Transverse colon (tissue), 4 donors: ENCODE data around the gene UBA52. TPM values are rescaled to one million over a fixed set of nuclear protein-coding genes. Genes with fewer than 3 reads are reported as not detected.

Experiments
- DNase-seq: peaks from one replicate; pipeline ENCODE4 v3.0.0-alpha.2; 2019
- H3K27ac ChIP-seq, 4 donors: fragments of 200-600 bp; sonication (generic); 2 replicates each; pipeline ENCODE4 v1.5.1; 2016 to 2018; ENCODE audit warnings: inconsistent platforms in 4 of 4
- H3K27me3 ChIP-seq: fragments of 200-600 bp; sonication (generic); 2 replicates; pipeline ENCODE4 v1.5.1; 2017; ENCODE audit warnings: inconsistent platforms
- H3K36me3 ChIP-seq, 4 donors: fragments of 200-600 bp; sonication (generic); 2 replicates each; pipeline ENCODE4 v1.5.1; 2017 to 2019; ENCODE audit warnings: inconsistent platforms in 4 of 4
- H3K4me1 ChIP-seq, 4 donors: fragments of 200-600 bp; sonication (generic); 2 replicates each; pipeline ENCODE4 v1.5.1; 2017 to 2020; ENCODE audit warnings: inconsistent platforms in 4 of 4
- H3K4me3 ChIP-seq, 4 donors: fragments of 200-600 bp; sonication (generic); 1 replicate in 1 of 4; 2 replicates in 3 of 4; pipeline versions ENCODE4 v1.5.1 to v1.6.1; 2017 to 2019; ENCODE audit warnings: inconsistent platforms in 4 of 4
- H3K9me3 ChIP-seq, 2 donors: fragments of 200-600 bp; sonication (generic); 2 replicates each; pipeline ENCODE4 v1.5.1; 2017 to 2019; ENCODE audit warnings: inconsistent platforms in 2 of 2
- EP300 ChIP-seq: sonication (generic); formaldehyde crosslinking; IDR thresholded peaks from one replicate; pipeline ENCODE4 v1.6.1; 2017; ENCODE audit warnings: antibody characterized with exemption, low read depth
- POLR2A ChIP-seq: fragments of 450-650 bp; IDR thresholded peaks from one replicate; pipeline ENCODE4 v1.6.1; 2016; ENCODE audit warnings: antibody characterized with exemption, mild to moderate bottlenecking, moderate library complexity
- POLR2AphosphoS5 ChIP-seq, 3 donors: sonication (generic); formaldehyde crosslinking; IDR thresholded peaks; one replicate each; pipeline ENCODE4 v1.6.1; 2016; ENCODE audit warnings: antibody characterized with exemption in 3 of 3
- WGBS, 2 donors: methylation state at CpG; one replicate each; pipeline ENCODE4 v1.1.5; 2018; ENCODE audit warnings: low coverage in 1 of 2; 5-methylcytosine and 5-hydroxymethylcytosine counted together
- in situ Hi-C, 4 donors: fragments of 200-750 bp; cut with MboI; loops; one replicate each; pipeline versions ENCODE4 v1.15.0 to v1.15.1; 2017; ENCODE audit warnings: low sequenced_read_pairs in 3 of 4, low pct_ligation_motif_present in 1 of 4, low pct_unique_long_range_greater_than_20kb in 1 of 4
- intact Hi-C: fragments of 100-400 bp; cut with DNase I; formaldehyde crosslinking; loops from one replicate; pipeline ENCODE4 v1.15.1; 2023; ENCODE audit warnings: low total_unique reads
- total RNA-seq, 4 donors: library from RNA; depleted of rRNA; stranded (reverse); fragments of >200 nt; gene quantifications; one replicate each; pipeline ENCODE4 v1.1.0, GENCODE V29; 2016
- TF ChIP-seq, protein P1 (sequence below), 5 experiments: fragments of 200-600 bp in 3 of 5; fragments of 450-650 bp in 2 of 5; sonication (generic) in 3 of 5; IDR thresholded peaks; 1 replicate in 2 of 5; 2 replicates in 3 of 5; pipeline ENCODE4 v1.5.1; 2016 to 2017; ENCODE audit warnings: antibody characterized with exemption in 5 of 5, inconsistent platforms in 3 of 5, mild to moderate bottlenecking in 2 of 5, moderate library complexity in 1 of 5

UBA52 gene
- total RNA-seq, 4 donors from 2014 or later = 421 to 735 (median 566) TPM

DNA sequence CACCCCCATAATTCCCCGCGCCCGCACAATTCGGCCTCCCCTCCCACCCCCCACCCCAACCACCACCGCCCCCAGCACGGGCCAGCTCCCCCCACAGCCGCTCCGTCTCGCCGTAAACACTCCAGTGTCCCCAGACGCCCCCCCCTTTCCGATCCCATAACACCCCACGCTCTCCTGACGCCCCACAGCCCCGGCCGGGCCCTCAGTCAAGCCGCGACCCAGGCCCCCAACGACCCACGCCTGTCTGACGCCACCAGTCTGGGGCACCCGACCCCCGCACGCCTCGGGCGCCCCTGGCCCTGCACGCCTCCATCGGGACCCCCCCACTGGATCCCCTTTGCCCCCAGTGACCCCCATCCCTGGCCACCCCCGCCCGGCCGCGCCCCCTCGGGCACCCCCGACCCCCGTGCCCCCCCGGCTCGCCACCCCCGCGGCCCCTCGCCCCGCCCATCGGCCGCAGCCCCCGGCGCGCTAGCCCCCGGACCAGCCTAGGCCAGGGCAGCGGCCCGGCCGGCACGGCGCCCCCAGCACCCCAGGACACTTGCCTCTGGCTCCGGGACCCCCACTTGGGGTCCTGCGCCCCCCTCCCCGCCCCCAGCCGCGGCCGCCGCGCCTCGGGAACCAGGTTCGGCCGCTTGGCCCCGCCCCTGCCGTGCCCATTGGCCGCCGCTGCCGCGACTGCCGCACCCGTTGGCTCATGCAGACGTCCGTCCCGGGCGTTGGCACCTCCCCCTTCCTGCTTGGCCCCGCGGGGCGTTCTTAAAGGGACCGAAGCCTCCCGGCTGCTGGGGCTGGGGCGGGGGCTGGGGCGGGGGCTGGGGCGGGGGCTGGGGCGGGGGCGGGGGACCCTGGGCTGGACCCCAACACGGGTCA is 28.5 kb upstream of the UBA52 start, which contains the start of gene FKBP8:
Gene FKBP8 (minus strand): TSS at position 633 of the 873 bp plus-strand sequence. CDS start 1,603 bp downstream, outside the sequence.
- Histone ChIP-seq H3K27me3 (no peaks in the 10 kb centered on the region), H3K9me3 (no peaks in the 10 kb centered on the region), H3K4me3 (peak within 1 kb of the TSS; percentile 75 to 94 (median 82)), H3K4me1 (peaks cover 14 to 20% (median 17%) of the 10 kb centered on the region in 4 donors), H3K36me3 (peaks cover 0 to 6% (median 0%) of the 10 kb centered on the region in 4 donors), H3K27ac (peak within 1 kb of the TSS; percentile 88 to 95 (median 91))
- DNase-seq = peak; percentile 97
- intact Hi-C loops (no loop called here), in situ Hi-C loops (no loop called here)
- WGBS, 2 donors = 1% methylated on average over 19 of the region's 86 CpGs; no CpG with 5 or more reads in 1 of the 2 donors
- TF ChIP-seq, protein P1, sequence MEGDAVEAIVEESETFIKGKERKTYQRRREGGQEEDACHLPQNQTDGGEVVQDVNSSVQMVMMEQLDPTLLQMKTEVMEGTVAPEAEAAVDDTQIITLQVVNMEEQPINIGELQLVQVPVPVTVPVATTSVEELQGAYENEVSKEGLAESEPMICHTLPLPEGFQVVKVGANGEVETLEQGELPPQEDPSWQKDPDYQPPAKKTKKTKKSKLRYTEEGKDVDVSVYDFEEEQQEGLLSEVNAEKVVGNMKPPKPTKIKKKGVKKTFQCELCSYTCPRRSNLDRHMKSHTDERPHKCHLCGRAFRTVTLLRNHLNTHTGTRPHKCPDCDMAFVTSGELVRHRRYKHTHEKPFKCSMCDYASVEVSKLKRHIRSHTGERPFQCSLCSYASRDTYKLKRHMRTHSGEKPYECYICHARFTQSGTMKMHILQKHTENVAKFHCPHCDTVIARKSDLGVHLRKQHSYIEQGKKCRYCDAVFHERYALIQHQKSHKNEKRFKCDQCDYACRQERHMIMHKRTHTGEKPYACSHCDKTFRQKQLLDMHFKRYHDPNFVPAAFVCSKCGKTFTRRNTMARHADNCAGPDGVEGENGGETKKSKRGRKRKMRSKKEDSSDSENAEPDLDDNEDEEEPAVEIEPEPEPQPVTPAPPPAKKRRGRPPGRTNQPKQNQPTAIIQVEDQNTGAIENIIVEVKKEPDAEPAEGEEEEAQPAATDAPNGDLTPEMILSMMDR (IDR thresholded peaks at IDR 0.05) = no peak
- no peak for TF ChIP-seq POLR2A
- peak in 1 of 3 donors; percentile 17 for TF ChIP-seq POLR2AphosphoS5 (IDR thresholded peaks at IDR 0.05)
- TF ChIP-seq EP300 = no peak

DNA sequence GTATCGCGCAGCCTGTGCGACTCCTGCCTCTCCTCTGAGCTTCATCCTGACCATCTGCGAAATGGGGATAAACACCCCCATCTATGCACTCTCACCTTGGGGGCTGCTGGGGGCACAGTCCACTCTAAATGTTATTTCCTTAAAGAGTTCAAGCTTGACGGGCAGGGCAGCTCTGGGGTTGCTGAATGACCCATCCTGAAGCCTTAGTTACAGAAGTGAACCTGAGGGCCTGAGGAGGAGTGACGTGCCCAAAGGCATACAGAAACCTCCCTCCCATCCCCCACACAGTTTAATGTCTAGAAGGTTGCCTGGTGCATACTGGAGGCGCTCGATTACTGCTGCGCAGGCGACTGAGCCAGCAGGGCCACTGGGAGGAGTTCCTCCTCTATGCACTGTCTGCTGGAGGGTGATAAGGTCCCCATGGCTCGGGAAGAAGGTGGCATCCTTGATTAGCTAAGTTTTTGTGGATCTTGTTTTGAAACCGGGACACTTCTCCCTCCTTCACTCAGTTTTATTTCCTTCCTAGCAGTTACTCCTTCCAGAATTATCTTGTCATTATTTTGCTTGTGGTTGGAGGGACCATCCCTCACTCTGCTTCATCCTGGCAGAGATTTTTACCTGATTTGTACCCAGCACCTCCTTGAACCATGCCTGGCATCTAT is 27.7 kb upstream of the UBA52 start:
- DNase-seq = peak; percentile 82
- TF ChIP-seq POLR2A (peak; percentile 67), EP300 (no peak), POLR2AphosphoS5 (IDR thresholded peaks at IDR 0.05) (peak in 2 of 3 donors; percentile 67 to 68)
- TF ChIP-seq, protein P1 (IDR thresholded peaks at IDR 0.05) = no peak
- peaks cover 0 to 6% (median 0%) of the 10 kb centered on the region in 4 donors for H3K36me3 ChIP-seq
- H3K4me3 ChIP-seq = peak overlapping the region; percentile 24 to 87 (median 76)
- in situ Hi-C loops (no loop called here), intact Hi-C loops (no loop called here)
- H3K4me1 ChIP-seq = peaks cover 14 to 20% (median 17%) of the 10 kb centered on the region in 4 donors
- 3 to 33% methylated on average over 1 to 12 of the region's 12 CpGs for WGBS, 2 donors
- no peaks in the 10 kb centered on the region for H3K27me3 ChIP-seq
- peak overlapping the region; percentile 88 to 95 (median 91) for H3K27ac ChIP-seq
- H3K9me3 ChIP-seq = no peaks in the 10 kb centered on the region

DNA sequence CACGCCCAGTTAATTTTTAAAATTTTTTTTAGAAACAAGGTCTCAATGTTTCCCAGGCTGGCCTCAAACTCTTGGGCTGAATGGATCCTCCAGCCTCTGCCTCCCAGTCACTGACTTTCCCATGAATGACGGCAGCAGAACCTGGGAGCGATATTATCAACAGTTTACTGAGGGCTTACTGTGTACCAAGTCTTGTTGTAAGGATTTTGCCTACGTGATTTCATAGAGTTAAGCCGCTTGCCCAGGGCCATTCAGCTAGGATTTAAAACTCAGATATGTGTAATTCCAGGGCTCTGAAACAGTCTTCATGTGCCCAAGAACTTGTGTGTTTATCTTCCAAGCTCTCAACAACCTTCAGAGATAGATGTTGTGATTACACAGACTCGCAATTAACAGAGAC is 20.0 kb upstream of the UBA52 start:
- Histone ChIP-seq H3K27ac (no peak overlapping the region), H3K27me3 (no peaks in the 10 kb centered on the region), H3K4me3 (no peak overlapping the region), H3K36me3 (no peaks in the 10 kb centered on the region), H3K4me1 (no peaks in the 10 kb centered on the region), H3K9me3 (no peaks in the 10 kb centered on the region)
- intact Hi-C loops (no loop called here), in situ Hi-C loops (no loop called here)
- no peak for DNase-seq
- TF ChIP-seq POLR2A (no peak), POLR2AphosphoS5 (IDR thresholded peaks at IDR 0.05) (no peak), EP300 (no peak)
- TF ChIP-seq, protein P1 (IDR thresholded peaks at IDR 0.05) = no peak
- 48 to 67% methylated on average over 2 to 6 of the region's 6 CpGs for WGBS, 2 donors
